ENCODE measurements around the gene ALDH3B1. TPM values are rescaled to one million over a fixed set of nuclear protein-coding genes. Genes with fewer than 3 reads are reported as not detected.

The ALDH3B1 gene
- total and polyA plus RNA-seq, 2 donors (not counting 3 experiments of a cell fraction or from before 2014, with no cell fraction given) = 0.13 to 1.0 TPM

DNA sequence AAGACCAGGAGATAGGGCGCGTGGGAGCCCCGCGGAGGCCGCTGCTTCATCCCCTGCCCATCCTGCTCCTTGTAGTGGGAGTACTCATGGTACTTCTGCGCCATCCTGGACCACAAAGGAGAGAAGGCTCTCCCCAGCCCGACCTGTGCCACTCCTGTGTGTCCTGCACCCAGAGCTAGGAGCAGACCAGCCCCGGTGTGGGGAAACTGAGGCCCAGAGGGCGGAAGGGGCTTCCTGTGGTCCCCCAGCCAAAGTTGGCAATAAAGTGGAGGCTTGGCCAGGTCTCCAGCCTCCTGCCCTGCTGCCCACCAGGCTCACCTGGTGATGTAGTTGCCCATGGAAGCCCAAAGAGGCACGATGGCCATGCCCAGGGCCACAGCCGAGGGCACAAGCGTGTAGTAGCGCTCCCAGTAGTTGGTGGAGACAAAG lies 10.9 kb upstream of the ALDH3B1 start:
- Histone ChIP-seq H3K27me3 (ENCODE audit: control insufficient read depth in 2 of 2, insufficient read depth in 2 of 2, low read length in 2 of 2) (no peaks in the 10 kb centered on the region), H3K4me3 (replicated peaks in 1 of 3; ENCODE audit: insufficient read depth in 1 of 3, low read depth in 1 of 3, low read length in 3 of 3) (no peak overlapping the region), H4K20me1 (replicated peaks; ENCODE audit: control insufficient read depth, extremely low read depth, insufficient read depth, low read length) (no peaks in the 10 kb centered on the region), H3K36me3 (ENCODE audit: control insufficient read depth in 2 of 2, extremely low read depth in 1 of 2, insufficient read depth in 2 of 2, low read length in 2 of 2) (no peaks in the 10 kb centered on the region), H3K4me2 (ENCODE audit: insufficient read depth, low read length) (no peak overlapping the region), H3K9me1 (replicated peaks; ENCODE audit: control insufficient read depth, extremely low read depth, insufficient read depth, low read length) (no peaks in the 10 kb centered on the region), H3K27ac (ENCODE audit: insufficient read depth, low read depth, low read length) (no peak overlapping the region), H3K9ac (replicated peaks; ENCODE audit: extremely low read depth, insufficient read depth, low read length) (no peak overlapping the region), H3K79me2 (ENCODE audit: control insufficient read depth, insufficient read depth, low read length) (no peaks in the 10 kb centered on the region), H3K4me1 (ENCODE audit: control insufficient read depth, extremely low read depth, insufficient read depth, low read length) (peaks cover 2% of the 10 kb centered on the region), H2AFZ (ENCODE audit: low read depth, low read length) (no peak overlapping the region), H3K9me3 (replicated peaks; ENCODE audit: control insufficient read depth, insufficient read depth, low read length) (no peaks in the 10 kb centered on the region)
- FAIRE-seq (no peak), DNase-seq (ENCODE audit: low read depth, low spot score) (no peak)
- no TSS peak for BruUV-seq (replicated peaks)
- dilution Hi-C loops (cut with MboI; ENCODE audit: extremely low pct_ligation_motif_present, low sequenced_read_pairs) (no loop called here), intact Hi-C loops (cut with micrococcal nuclease) (no loop called here)
- ChIA-PET POLR2A (no interaction called here), CTCF (no interaction called here)
- TF ChIP-seq EZH2 (IDR thresholded peaks at IDR 0.05; ENCODE audit: borderline replicate concordance, low read depth, low read length, severe bottlenecking) (no peak), MYC (IDR thresholded peaks at IDR 0.05; ENCODE audit: low read depth, low read length) (no peak), GATA2 (IDR thresholded peaks at IDR 0.05; ENCODE audit: insufficient read depth, insufficient read length, low read depth, low read length) (no peak), JUN (IDR thresholded peaks at IDR 0.05; ENCODE audit: borderline replicate concordance, insufficient read depth, insufficient read length, low read depth) (no peak), POLR2A (IDR thresholded peaks at IDR 0.05; ENCODE audit: low read depth, low read length) (no peak), POLR2AphosphoS5 (IDR thresholded peaks at IDR 0.05; ENCODE audit: insufficient read depth, low read depth, low read length) (no peak), CTCF (IDR thresholded peaks at IDR 0.05; ENCODE audit: extremely low read depth in 1 of 2, insufficient read depth in 1 of 2, low read depth in 1 of 2, low read length in 2 of 2) (no peak), FOS (IDR thresholded peaks at IDR 0.05; ENCODE audit: borderline replicate concordance, insufficient read depth, low read length) (no peak)
- TF ChIP-seq, protein P1, sequence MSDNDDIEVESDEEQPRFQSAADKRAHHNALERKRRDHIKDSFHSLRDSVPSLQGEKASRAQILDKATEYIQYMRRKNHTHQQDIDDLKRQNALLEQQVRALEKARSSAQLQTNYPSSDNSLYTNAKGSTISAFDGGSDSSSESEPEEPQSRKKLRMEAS (IDR thresholded peaks at IDR 0.05; ENCODE audit: insufficient read depth, insufficient read length) = no peak

Data from endothelial cell of umbilical vein (primary cell).